HG02798 (cell line): ENCODE data around the gene RING1.

ENCODE experiments used
- ATAC-seq: cut with Tn5 transposase; IDR thresholded peaks from one replicate; pipeline ENCODE4 v1.9.1; 2021; ENCODE audit warnings: mild to moderate bottlenecking; ENCODE audit not compliant: unreplicated experiment, poor library complexity

RING1 gene

GRCh38 chr6:33191383-33192104, 16.8 kb upstream of the RING1 start:
- ATAC-seq: no peak

- no peak for ATAC-seq
These were observed 16.1 kb upstream of the RING1 start, which contains the start of gene COL11A2 for GRCh38 chr6:33192105-33192646. Gene COL11A2 (minus strand): TSS chr6:33192467. CDS start chr6:33192240, 227 bp downstream.

- no peak for ATAC-seq
These were observed 15.4 kb upstream of the RING1 start for GRCh38 chr6:33192671-33193602.

- ATAC-seq: no peak
These were observed 14.7 kb upstream of the RING1 start for GRCh38 chr6:33193619-33194018.

- ATAC-seq: no peak
These were observed 13.8 kb upstream of the RING1 start for GRCh38 chr6:33194431-33194979.

GRCh38 chr6:33195304-33196165, 12.8 kb upstream of the RING1 start:
- ATAC-seq: no peak

- no peak for ATAC-seq
These were observed 10.8 kb upstream of the RING1 start for GRCh38 chr6:33197431-33198048.

GRCh38 chr6:33198159-33198852, 10.0 kb upstream of the RING1 start:
- ATAC-seq: no peak

GRCh38 chr6:33198853-33199436, 9.4 kb upstream of the RING1 start:
- ATAC-seq: no peak

GRCh38 chr6:33199687-33200218, 8.5 kb upstream of the RING1 start:
- peak; percentile 23 for ATAC-seq

- peak; percentile 58 for ATAC-seq
These were observed 7.8 kb upstream of the RING1 start, which contains the start of the genes RXRB and SLC39A7 for GRCh38 chr6:33200219-33201146. Gene RXRB (minus strand): TSS chr6:33200665. CDS start chr6:33200476, 189 bp downstream. Gene SLC39A7 (plus strand): TSS chr6:33200867. CDS start chr6:33201246, 379 bp downstream.

GRCh38 chr6:33201147-33201545, 7.2 kb upstream of the RING1 start:
- no peak for ATAC-seq

GRCh38 chr6:33201935-33202334, 6.4 kb upstream of the RING1 start:
- no peak for ATAC-seq

- no peak for ATAC-seq
These were observed 5.5 kb upstream of the RING1 start for GRCh38 chr6:33202799-33203198.

GRCh38 chr6:33203443-33204164, 4.7 kb upstream of the RING1 start:
- ATAC-seq: no peak

GRCh38 chr6:33204165-33204414, 4.2 kb upstream of the RING1 start:
- ATAC-seq: no peak
